Measurements from ENCODE around the gene KIF26B. TPM values are rescaled to one million over a fixed set of nuclear protein-coding genes. Genes with fewer than 3 reads are reported as not detected.

The KIF26B gene
- total and polyA plus RNA-seq, 2 experiments from 2014 or later, result 0.03 to 0.76 TPM

- Histone ChIP-seq H3K27ac (ENCODE audit: low read depth) (no peak overlapping the region), H3K4me3 (no peak overlapping the region), H2AFZ (no peak overlapping the region), H3K79me2 (replicated peaks; ENCODE audit: insufficient read depth) (no peaks in the 10 kb centered on the region), H3K27me3 (ENCODE audit: insufficient read depth) (no peaks in the 10 kb centered on the region), H3K36me3 (ENCODE audit: insufficient read depth) (no peaks in the 10 kb centered on the region), H3K4me1 (ENCODE audit: insufficient read depth) (no peaks in the 10 kb centered on the region), H4K20me1 (replicated peaks; ENCODE audit: insufficient read depth) (no peaks in the 10 kb centered on the region), H3F3A (replicated peaks; ENCODE audit: low read depth) (no peaks in the 10 kb centered on the region), H3K4me2 (no peak overlapping the region), H3K9me2 (ENCODE audit: insufficient read depth) (no peaks in the 10 kb centered on the region)
- ATAC-seq (no peak), DNase-seq (ENCODE audit: low spot score) (no peak)
- Mint-ChIP-seq H3K27ac (no peak overlapping the region), H3K4me3 (no peak overlapping the region), H3K9me3 (no peaks in the 10 kb centered on the region), H3K36me3 (ENCODE audit: low read depth) (peaks cover 2% of the 10 kb centered on the region; the same call in 1 of the 3 replicates), H3K4me1 (peaks cover 13% of the 10 kb centered on the region), H3K27me3 (ENCODE audit: insufficient read depth, low read depth, poor library complexity) (peaks cover 17% of the 10 kb centered on the region)
- TF ChIP-seq ZNF331 (CRISPR knock-in tag; IDR thresholded peaks at IDR 0.05; ENCODE audit: low read depth), result no peak
- TF ChIP-seq CREB1 (CRISPR knock-in tag; IDR thresholded peaks at IDR 0.05; ENCODE audit: low read depth), result no peak
- TF ChIP-seq POLR2AphosphoS5 (IDR thresholded peaks at IDR 0.05; ENCODE audit: low read depth), result no peak
- TF ChIP-seq EZH2 (IDR thresholded peaks at IDR 0.05; ENCODE audit: low read depth, unreplicated experiment), result no peak
- no peak for TF ChIP-seq ZNF462 (CRISPR knock-in tag; IDR thresholded peaks at IDR 0.05)
- no peak for TF ChIP-seq STAT1 (IDR thresholded peaks at IDR 0.05; ENCODE audit: unreplicated experiment)
Measured at GRCh38 chr1:245684571-245684970, 529.8 kb downstream of the KIF26B start.
